HG02981 (cell line): Measurements from ENCODE around the gene NPAT.
"Not testable (repeated sequence)": the region's sequence is repeated elsewhere in the genome, so short reads cannot be mapped to it uniquely, and the experiment has no call there.

Experiments
- ATAC-seq: cut with Tn5 transposase; IDR thresholded peaks from one replicate; pipeline ENCODE4 v1.9.1; 2021; ENCODE audit warnings: mild to moderate bottlenecking, moderate library complexity; ENCODE audit not compliant: unreplicated experiment

NPAT gene

DNA sequence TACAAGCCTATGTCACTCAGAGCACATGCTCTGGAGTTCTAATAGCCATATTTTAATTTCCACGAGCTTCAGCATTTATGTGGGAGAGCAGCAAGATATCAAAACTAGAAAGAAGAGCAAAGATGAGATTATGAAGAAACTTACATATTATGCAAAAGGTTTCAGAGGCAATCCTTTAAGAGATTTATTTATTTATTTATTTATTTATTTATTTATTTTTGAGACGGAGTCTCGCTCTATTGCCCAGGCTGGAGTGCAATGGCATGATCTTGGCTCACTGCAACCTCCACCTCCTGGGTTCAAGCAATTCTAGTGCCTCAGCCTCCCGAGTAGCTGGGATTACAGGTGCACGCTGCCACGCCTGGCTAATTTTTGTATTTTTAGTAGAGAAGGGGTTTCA lies 59.6 kb downstream of the NPAT start:
- ATAC-seq = not testable (repeated sequence)

DNA sequence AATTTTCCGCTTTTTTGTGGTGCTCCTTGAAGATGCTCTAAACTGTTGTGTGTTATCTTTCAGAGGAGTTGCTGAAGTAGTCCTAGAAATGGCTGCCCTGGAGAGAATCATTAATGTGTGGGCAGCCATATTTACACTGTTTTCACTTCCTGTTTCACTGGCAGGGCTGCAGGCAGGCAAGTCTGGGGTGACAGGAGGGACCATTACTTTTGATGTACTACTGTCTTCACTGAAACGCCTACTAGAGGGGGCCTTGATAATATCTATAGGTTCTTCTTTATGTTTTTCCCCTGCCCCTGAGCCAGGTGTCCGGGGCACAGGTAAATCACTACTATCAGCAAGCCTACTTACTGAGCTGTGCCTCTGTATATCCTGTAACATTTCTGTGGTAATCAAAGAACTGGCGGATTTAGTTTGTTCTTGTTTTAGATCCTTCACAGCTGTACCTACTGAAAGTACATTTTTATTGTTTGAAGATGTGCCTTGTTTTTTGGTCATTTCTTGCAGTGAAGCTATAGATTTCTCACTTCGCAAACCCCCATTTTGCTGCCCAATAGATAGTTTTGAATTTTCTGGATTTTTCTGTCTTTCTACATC lies 61.4 kb downstream of the NPAT start:
- peak; percentile 99 for ATAC-seq

DNA sequence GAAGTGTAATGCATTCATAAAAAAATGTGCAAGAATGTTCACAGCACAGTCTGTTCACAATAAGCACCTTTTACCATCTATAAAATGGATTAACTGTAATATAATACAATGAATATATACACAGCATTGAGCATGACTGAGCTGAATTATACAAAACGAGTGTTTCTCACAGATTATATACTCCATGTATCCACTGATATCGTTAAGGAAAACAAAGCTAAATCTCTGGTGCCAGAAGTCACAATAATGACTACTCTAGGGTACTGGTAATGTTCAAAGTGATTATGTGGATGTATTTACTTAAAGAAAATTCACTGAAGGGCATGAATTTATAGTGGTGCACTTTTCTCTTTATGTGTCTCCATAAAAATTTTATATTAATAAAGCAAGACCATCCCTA lies 67.8 kb downstream of the NPAT start:
- no peak for ATAC-seq

DNA sequence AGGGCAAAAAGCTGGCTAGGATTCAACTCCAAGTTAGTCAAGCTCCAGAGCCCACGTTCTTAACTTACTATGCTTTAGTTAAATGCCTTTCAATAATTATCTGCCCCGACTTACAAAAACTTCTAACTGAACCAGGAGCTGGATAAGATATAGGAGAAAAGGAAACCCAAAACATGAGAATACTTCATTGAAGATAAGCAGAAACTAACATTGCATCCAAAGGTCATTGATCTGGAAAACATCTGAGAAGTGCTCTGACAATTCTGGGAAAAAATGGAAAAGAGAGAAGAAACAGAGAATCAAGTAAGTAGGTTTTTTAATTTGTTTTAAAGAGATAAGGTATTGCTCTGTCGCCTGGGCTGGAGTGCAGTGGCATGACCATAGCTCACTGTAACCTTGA lies 73.9 kb downstream of the NPAT start:
- no peak for ATAC-seq

DNA sequence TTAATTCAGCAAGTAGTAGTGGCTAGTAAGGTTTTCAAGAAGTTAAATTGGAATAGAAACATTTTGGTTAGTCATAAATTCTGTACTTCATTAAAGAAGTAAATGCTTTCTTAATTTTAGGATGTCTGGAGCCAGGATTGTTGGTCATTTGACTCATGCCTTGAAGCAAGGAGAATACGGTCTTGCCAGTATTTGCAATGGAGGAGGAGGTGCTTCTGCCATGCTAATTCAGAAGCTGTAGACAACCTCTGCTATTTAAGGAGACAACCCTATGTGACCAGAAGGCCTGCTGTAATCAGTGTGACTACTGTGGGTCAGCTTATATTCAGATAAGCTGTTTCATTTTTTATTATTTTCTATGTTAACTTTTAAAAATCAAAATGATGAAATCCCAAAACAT lies 75.3 kb downstream of the NPAT start:
- no peak for ATAC-seq

DNA sequence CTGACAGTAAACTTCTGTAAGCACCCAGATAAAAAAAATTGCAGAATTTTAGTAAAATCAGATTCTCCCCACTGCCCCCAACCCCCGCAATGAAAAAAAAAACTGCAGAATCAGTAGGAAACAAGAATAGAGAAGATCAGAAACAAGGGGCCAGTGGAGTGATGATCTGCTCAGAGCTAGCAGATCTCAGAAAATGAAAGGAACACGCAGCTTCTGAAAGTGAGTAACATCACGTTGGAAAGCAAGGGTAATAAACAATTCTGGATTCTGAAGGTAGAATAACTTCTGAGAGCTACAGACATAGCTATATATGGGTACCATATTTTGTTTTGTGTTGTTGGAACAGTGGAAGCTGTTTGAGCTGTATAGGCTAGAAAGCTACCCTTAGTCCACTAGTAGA lies 77.8 kb downstream of the NPAT start:
- ATAC-seq = no peak

DNA sequence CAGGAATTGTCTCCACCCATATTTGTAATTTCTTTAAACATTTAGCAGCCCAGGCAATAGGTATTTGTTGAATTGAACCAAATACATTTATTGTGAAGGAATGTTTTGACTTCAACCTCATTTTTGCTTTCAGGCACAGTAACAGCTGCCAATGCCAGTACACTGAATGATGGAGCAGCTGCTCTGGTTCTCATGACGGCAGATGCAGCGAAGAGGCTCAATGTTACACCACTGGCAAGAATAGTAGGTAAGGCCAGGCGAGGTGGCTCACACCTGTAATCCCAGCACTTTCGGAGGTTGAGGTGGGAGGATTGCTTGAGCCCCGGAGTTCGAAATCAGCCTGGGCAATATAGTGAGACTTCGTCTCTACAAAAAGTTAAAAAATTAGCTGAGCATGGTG lies 80.1 kb downstream of the NPAT start:
- ATAC-seq = no peak

DNA sequence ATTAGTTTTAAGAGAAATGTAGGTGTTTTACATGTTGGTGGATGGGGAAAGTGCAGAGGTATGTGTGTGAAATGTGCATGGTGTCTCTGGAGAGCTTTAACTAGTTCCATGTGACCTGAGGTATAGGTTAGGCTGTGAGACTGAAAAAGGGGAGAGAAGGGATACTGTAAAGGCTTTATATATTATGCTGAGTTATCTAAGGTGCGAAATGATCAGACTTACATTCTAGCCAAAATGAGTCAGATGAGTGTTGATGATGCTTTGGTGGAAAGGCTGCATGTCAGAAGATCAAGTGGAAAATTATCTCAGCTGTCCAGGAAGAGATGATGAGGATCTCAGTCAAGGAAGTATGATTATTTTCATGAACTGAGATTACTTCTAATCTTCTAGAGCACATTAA lies 85.2 kb downstream of the NPAT start:
- ATAC-seq = no peak

DNA sequence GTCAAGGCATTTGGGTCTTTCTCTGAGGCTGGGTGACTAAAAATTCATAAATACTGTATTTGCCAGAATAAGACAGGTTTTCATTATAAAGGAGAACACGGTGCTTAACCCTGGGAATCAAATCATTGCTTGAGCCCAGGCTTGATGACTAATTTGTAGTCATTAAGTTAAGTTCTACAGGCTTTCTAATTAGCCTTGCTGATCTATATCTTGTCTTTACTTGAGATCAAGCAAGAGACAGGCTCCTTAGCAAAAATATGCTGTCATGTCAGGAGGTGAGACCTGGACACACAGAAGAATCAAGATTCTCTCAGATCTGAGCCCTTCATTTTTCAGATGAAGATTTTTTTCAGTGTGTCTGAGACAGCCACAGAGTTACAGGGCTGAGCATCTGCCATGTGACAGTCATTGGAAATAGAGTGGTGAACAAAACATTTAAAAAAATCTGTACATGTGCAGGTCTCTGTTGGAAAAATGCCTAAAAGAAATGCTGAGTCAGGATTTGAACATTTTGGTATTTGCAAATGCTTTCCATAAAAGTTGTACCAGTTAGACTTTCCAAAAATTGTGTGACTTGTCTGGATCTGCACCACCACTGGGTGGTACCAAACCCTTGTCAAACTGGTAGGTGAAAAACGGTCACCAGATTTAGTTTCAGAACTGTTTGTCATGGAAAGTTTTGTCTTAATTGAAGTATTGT lies 86.4 kb downstream of the NPAT start:
- ATAC-seq = no peak

DNA sequence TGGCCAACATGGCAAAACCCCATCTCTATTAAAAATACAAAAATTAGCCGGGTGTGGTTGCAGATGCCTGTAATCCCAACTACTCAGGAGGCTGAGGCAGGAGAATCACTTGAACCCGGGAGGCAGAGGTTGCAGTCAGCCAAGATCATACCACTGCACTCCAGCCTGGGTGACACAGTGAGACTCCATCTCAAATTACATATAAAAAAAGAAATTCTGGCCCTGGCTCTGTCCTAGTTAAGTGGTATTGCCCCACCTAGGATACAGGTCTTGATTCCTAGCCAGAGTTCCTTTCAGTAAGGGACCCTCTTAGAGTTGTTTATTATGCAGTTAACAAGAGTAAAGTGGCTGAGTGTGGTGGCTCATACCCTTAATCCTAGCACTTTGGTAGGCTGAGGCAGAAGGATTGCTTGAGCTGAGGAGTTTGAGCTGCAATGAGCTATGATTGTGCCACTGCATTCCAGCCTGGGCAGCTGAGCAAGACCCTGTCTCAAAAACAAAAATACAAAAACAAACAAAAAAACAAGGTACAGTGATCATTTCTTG lies 89.4 kb downstream of the NPAT start:
- not testable (repeated sequence) for ATAC-seq

DNA sequence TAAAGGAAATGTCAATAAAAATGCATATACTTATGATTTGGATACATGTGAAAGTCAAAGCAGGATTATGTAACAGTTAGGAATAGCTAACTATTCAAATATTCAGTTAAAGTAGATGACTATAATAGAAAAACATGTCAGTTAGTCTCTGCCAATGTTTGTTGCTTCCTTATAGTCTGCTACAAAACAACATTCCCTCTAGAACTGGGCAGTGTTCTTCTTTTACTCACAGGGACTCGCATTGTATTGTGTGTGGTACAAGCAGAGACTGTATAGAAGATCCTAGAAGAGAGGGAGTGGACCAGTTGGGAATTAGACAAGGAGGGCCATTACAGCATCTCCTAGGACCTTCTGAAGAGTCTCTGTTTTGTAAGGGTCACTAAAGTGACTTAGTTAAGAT lies 90.4 kb downstream of the NPAT start:
- no peak for ATAC-seq

DNA sequence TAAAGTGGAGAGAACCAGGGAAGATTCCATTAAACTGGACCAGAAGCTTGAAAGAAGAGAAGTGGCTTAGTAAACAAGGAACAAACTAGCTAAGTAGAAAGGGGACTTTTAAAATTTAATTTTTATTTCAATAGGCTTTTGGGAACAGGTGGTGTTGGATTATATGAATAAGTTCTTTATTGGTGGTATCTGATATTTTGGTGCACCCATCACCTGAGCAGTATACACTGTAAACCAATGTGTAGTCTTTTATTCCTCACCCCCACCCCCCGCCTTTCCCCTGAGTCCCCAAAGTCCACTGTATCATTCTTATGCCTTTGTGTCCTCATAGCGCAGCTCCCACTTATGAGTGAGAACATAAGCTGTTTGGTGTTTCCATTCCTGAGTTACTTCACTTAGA lies 93.7 kb downstream of the NPAT start:
- no peak for ATAC-seq

DNA sequence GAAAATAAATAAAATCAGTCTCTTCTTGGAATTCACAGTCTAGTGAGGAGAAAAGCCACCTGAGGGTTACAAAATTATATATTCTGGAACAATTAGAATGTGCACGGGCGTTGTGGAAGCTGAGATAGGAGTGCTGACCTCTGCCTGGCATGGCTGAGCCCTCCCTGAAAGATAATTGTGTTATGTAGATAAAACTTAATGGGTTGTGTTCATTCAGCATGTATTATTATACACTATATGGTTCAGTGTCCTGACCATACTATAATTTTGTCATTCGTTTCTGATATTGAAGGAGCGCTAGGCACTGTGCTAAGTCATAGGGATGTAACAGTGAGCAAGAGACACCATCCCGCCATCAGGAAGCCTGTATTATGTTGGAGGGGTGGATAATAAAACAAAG lies 97.3 kb downstream of the NPAT start:
- no peak for ATAC-seq

DNA sequence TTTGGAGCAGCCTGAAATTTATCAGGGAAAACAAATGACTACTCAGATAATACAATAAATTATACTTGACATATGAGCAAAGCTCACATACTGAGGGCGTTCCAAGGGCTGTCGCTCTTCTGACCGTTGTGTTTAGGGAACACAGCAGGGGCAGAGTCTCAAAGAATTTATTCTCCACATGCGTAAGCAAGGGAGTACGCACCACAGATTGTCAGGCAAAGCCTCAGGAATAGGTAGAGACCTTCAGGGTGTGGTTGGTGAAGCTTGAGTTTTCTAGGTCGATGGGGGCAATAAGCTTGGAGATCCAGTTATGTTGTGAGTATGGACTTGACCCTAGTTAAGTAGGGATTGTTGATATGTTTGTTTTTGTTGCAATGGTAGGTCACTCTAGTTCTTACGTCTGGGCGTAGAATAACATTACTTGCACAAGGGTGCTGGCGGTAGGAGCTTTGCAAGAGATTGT lies 100.2 kb downstream of the NPAT start:
- no peak for ATAC-seq

DNA sequence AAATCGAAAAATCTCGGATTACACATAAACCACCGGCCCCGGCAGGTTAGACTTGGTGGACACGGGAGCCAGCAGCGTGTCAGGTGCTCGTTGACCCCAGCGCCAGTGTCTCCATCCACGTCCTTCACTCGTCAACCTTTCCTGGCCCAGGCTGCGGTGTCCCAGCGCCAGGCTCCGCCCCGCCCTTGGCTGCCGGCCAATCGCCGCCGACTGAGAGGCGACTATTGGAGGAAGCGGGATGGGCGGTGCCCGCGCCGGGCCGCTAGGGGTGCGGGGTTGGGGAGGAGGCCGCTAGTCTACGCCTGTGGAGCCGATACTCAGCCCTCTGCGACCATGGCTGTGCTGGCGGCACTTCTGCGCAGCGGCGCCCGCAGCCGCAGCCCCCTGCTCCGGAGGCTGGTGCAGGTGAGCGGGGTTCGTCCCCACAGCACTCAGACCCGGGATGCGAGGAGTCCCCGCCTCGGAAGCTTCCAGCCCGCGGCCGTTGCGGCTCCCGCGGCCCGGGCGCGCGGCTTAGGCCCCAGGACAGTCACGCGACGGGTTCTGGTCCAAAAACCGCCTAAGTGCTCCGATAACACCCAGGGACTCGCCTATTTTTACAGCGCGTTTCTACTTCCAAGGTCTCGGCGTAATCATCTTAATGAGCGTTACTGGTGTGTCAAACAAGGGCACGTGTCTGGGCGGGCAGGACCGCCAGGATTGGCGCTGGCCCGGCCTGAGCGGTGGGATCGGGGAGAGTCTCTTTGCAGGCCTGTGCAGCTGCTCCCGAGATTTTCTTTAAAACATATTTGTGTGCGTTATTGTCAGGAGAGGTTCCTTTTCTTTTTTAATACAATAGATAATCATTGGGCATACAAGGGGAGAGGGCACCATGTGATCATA lies 100.9 kb downstream of the NPAT start, which contains the start of gene ACAT1:
TSS of gene ACAT1 (plus strand) at position 294 of the 882 bp plus-strand sequence. CDS start at position 334, 40 bp downstream.
- ATAC-seq = peak; percentile 97

DNA sequence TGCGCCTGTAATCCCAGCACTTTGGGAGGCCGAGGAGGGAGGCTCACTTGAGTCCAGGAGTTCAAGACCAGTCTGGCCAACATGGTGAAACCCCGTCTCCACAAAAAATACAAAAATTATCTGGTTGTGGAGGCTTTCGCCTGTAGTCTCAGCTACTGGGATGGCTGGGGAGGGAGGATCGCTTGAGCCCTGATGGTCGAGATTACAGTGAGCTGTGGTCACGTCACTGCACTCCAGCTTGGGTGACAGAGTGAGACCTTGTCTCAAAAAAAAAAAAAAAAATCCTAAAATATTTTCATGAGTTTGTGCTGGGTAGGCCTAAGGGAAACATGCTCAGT lies 101.5 kb downstream of the NPAT start:
- not testable (repeated sequence) for ATAC-seq

DNA sequence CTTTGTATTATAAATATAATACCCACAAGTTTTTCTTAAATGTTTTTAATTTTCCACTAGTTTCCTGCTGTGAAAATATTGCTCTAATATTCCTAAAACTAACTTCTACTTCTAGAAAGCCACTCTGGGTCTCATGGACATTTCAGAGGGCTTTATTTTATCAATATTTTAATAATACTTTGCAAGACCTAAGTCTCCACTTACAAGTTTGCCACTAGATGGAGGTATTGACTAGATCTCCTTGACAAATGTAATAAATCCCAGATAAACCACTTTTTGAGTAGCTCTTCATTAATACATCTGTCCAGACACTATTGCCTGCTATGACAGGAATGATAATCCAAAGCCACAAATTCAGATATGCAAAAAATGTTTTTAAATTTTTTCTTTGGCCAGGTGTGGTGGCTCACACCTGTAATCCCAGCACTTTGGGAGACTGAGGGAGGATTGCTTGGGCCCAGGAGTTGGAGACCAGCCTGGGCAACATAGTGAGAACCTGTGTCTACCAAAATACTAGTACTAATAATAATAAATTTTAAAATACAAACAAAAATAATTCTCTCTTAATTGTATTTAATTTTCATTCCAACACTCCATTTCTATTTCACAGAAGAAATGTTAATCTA lies 104.6 kb downstream of the NPAT start:
- no peak for ATAC-seq

DNA sequence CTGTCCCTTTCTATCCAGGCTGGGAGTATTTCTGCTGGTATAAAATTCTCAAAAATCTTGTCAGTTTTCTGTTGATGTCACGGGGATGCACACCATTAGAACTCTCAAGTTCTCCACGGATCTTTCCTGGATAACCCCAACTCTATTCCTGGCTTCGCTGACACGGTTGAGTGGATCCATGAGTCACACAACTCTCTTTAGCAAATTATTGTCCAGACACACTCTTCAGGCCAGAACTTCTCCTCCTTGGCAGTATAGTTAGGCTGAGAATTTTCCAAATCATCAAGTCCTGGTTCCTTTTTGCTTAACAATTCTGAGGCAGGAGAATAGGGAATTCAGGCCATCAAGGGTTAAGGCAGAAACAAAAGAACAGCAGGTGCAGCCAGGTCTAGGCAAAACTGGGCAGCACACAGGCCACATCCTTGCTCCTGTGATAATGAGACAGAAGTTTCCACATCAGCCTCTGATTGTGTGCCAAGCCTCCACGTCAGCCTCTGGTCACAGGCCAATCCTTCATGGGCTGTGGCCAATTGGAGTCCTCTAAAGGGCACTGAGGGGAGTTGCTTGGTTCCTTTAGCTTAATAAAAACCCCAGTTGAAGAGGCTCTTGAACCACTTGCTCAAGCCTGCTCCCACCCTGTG lies 106.8 kb downstream of the NPAT start:
- ATAC-seq = no peak

DNA sequence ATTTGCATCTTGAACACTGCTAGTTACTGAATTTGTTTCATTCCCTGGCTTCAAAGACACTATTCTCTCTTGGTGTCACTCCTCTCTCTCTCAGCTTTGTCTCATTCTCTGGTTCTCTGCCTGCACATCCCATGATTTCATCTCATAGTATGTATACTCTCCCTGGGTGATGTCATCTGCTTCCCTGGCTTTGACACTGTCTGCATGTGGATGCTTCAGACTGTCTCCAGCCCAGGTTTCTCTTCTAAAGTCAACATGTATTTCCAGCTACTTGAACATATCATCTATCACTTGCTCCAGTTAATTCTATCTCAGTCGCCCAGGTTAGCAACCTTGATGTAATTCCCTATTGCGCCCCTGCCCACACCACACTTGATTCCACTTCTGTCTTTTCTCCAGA lies 110.4 kb downstream of the NPAT start:
- ATAC-seq = no peak

DNA sequence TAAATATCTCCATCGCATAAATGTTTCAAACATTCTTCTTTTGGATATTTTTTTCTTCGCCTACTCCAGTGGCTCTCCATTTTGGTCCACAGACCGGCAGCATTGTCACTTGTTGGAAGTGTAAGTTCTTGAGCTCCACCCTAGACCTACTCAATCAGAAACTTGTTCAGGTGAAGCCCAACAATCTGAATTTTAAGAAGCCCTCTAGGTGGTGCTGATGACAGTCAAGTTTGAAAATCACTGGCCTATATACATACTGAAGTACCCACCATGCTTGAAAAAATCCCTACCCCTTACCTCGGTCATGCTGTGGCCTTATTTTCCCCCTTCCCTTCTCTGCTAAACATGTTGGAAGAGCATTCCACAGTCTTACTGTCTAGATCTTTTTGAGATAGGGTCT lies 111.3 kb downstream of the NPAT start:
- no peak for ATAC-seq
